ENCODE results near the gene CMTM4.

DNA sequence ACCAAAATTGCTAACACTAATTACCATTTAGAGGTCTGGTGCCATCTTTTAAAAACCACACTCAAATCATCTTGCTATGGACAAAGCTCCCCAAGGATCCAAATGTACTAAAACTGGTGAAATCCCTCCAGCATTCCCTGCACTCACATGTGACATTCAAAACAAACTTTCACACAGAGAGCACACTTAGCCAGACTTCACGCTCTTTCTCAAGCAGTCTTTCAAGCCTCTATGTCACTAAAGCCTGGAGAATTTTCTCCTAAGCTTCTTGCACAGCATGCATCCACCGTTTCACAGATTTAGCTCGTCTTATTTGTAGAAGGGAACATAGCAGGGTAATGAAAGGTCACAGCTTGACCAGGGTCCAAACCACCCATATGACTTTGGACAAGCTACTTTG is 72.8 kb downstream of the CMTM4 start:
- TF ChIP-seq, protein P1, sequence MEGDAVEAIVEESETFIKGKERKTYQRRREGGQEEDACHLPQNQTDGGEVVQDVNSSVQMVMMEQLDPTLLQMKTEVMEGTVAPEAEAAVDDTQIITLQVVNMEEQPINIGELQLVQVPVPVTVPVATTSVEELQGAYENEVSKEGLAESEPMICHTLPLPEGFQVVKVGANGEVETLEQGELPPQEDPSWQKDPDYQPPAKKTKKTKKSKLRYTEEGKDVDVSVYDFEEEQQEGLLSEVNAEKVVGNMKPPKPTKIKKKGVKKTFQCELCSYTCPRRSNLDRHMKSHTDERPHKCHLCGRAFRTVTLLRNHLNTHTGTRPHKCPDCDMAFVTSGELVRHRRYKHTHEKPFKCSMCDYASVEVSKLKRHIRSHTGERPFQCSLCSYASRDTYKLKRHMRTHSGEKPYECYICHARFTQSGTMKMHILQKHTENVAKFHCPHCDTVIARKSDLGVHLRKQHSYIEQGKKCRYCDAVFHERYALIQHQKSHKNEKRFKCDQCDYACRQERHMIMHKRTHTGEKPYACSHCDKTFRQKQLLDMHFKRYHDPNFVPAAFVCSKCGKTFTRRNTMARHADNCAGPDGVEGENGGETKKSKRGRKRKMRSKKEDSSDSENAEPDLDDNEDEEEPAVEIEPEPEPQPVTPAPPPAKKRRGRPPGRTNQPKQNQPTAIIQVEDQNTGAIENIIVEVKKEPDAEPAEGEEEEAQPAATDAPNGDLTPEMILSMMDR (conservative IDR thresholded peaks at IDR 0.05): no peak
- no peak for TF ChIP-seq ZFX (IDR thresholded peaks at IDR 0.05)
